SU-DHL-6 (cell line): ENCODE measurements around the gene GPRC5D.

Experiments
- EZH2phosphoT487 ChIP-seq: fragments of 200-600 bp; sonication (generic), shearing (Covaris generic); conservative IDR thresholded peaks from 2 replicates; pipeline ENCODE4 v1.6.1; 2018; ENCODE audit warnings: mild to moderate bottlenecking, antibody characterized with exemption, low read length, moderate library complexity, mixed read lengths
- TF ChIP-seq, protein P1 (sequence below): fragments of 200-600 bp; sonication (generic); IDR thresholded peaks from one replicate; pipeline ENCODE4 v1.5.1; 2017; ENCODE audit warnings: antibody characterized with exemption, mild to moderate bottlenecking, low read length, moderate library complexity; ENCODE audit not compliant: insufficient read depth, poor library complexity, severe bottlenecking

DNA sequence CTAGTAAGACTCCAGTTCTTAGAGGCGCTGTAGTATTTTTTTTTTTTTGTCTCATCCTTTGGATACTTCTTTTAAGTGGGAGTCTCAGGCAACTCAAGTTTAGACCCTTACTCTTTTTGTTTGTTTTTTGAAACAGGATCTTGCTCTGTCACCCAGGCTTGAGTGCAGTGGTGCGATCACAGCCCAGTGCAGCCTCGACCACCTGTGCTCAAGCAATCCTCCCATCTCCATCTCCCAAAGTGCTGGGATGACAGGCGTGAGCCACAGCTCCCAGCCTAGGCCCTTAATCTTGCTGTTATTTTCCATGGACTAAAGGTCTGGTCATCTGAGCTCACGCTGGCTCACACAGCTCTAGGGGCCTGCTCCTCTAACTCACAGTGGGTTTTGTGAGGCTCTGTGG lies 39.3 kb downstream of the GPRC5D start:
- TF ChIP-seq, protein P1, sequence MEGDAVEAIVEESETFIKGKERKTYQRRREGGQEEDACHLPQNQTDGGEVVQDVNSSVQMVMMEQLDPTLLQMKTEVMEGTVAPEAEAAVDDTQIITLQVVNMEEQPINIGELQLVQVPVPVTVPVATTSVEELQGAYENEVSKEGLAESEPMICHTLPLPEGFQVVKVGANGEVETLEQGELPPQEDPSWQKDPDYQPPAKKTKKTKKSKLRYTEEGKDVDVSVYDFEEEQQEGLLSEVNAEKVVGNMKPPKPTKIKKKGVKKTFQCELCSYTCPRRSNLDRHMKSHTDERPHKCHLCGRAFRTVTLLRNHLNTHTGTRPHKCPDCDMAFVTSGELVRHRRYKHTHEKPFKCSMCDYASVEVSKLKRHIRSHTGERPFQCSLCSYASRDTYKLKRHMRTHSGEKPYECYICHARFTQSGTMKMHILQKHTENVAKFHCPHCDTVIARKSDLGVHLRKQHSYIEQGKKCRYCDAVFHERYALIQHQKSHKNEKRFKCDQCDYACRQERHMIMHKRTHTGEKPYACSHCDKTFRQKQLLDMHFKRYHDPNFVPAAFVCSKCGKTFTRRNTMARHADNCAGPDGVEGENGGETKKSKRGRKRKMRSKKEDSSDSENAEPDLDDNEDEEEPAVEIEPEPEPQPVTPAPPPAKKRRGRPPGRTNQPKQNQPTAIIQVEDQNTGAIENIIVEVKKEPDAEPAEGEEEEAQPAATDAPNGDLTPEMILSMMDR, result no peak
- no peak for TF ChIP-seq EZH2phosphoT487
